Panc1 (cell line): ENCODE measurements around the gene RPL10A. TPM values are rescaled to one million over a fixed set of nuclear protein-coding genes. Genes with fewer than 3 reads are reported as not detected.
A peak's percentile ranks its signal among the peaks of the same experiment; 100 is the strongest.

Experiments
- ATAC-seq: fragments of 200-7000 bp; cut with Tn5 transposase; 2 replicates; pipeline ENCODE4 v1.9.1; 2020; ENCODE audit warnings: mild to moderate bottlenecking, moderate library complexity
- BruUV-seq: library from RNA; stranded (reverse); fragments of 400-500 nt; replicated peaks from 2 replicates; lab custom pipeline; 2021; lab: Mats Ljungman, UMichigan
- CTCF ChIA-PET: fragments of 300-600 bp; sonication (Branson Sonifier 250); formaldehyde crosslinking; loops from one replicate; lab custom pipeline; 2022; ENCODE audit warnings: antibody characterized with exemption; lab: Charles Lee
- POLR2A ChIA-PET: fragments of 300-600 bp; sonication (Branson Sonifier 250); formaldehyde crosslinking; loops from one replicate; lab custom pipeline; 2022; ENCODE audit warnings: antibody characterized with exemption; lab: Charles Lee
- DNase-seq: peaks from one replicate; pipeline ENCODE4 v3.0.0-alpha.2; 2010; ENCODE audit warnings: low read depth, low spot score
- H3K27ac ChIP-seq: 2 replicates; pipeline ENCODE4 v1.5.1; 2011; ENCODE audit warnings: mild to moderate bottlenecking, low read length, inconsistent platforms
- H3K27me3 ChIP-seq: fragments of 200-500 bp; sonication (Bioruptor generic); 2 replicates; pipeline ENCODE4 v1.6.0; 2014; ENCODE audit warnings: low read length, inconsistent platforms; ENCODE audit not compliant: control insufficient read depth, insufficient read depth
- H3K36me3 ChIP-seq: fragments of 200-500 bp; sonication (Bioruptor generic); 2 replicates; pipeline ENCODE4 v1.5.1; 2014; ENCODE audit warnings: inconsistent platforms, mild to moderate bottlenecking, low read length, moderate library complexity; ENCODE audit not compliant: control insufficient read depth, insufficient read depth
- H3K4me1 ChIP-seq: 2 replicates; pipeline ENCODE4 v1.5.1; 2011; ENCODE audit warnings: inconsistent platforms, mild to moderate bottlenecking, low read length, moderate library complexity; ENCODE audit not compliant: control insufficient read depth, insufficient read depth
- H3K4me3 ChIP-seq, 2 experiments: 2 replicates each; pipeline ENCODE4 v1.5.1; 2011 to 2012; ENCODE audit warnings: low read depth in 2 of 2, low read length in 2 of 2, mild to moderate bottlenecking in 2 of 2, inconsistent platforms in 1 of 2, moderate library complexity in 1 of 2
- H3K9me3 ChIP-seq: fragments of 200-500 bp; sonication (Bioruptor generic); 2 replicates; pipeline ENCODE4 v1.5.1; 2014; ENCODE audit warnings: low read depth, mild to moderate bottlenecking, inconsistent platforms, low read length, moderate library complexity; ENCODE audit not compliant: control insufficient read depth, insufficient read depth
- CTCF ChIP-seq: fragments of 450-650 bp; IDR thresholded peaks from 2 replicates; pipeline ENCODE4 v1.5.1; 2017; ENCODE audit warnings: mild to moderate bottlenecking
- POLR2AphosphoS5 ChIP-seq: IDR thresholded peaks from 2 replicates; pipeline ENCODE4 v1.6.1; 2012; ENCODE audit warnings: mild to moderate bottlenecking, low read depth, low read length, moderate library complexity
- REST ChIP-seq, 2 experiments: IDR thresholded peaks; 2 replicates each; pipeline ENCODE4 v1.6.1; 2011 to 2012; ENCODE audit warnings: low read depth in 2 of 2, control low read depth in 1 of 2, low read length in 1 of 2, mild to moderate bottlenecking in 1 of 2, moderate library complexity in 1 of 2; ENCODE audit not compliant: insufficient read depth in 1 of 2
- SIN3A ChIP-seq: IDR thresholded peaks from 2 replicates; pipeline ENCODE4 v1.6.1; 2012; ENCODE audit warnings: low read depth, mild to moderate bottlenecking, low read length, moderate library complexity, borderline replicate concordance; ENCODE audit not compliant: insufficient read depth
- TCF7L2 ChIP-seq: IDR thresholded peaks from 2 replicates; pipeline ENCODE4 v1.6.1; 2011; ENCODE audit warnings: mild to moderate bottlenecking, low read depth, low read length, inconsistent platforms
- in situ Hi-C: cut with HindIII; loops from 2 replicates; pipeline ENCODE4 v1.10.0; 2016; ENCODE audit warnings: low sequenced_read_pairs, low pct_unique_long_range_greater_than_20kb
- intact Hi-C: fragments of 100-400 bp; cut with micrococcal nuclease; formaldehyde crosslinking; loops from one replicate; pipeline ENCODE4 v1.10.0; 2022; ENCODE audit not compliant: unreplicated experiment
- total RNA-seq: library from RNA; stranded (reverse); gene quantifications from one replicate; pipeline ENCODE4 v1.2.1, GENCODE V29; 2021; ENCODE audit not compliant: unreplicated experiment

Gene RPL10A
- total RNA-seq, 1 experiment from 2014 or later, result 732 TPM

- peak overlapping the region; percentile 44; the same call in 1 of the 2 replicates for H3K27ac ChIP-seq
- CTCF ChIA-PET, result no interaction called here
- peaks cover 30% of the 10 kb centered on the region for H3K36me3 ChIP-seq
- TF ChIP-seq TCF7L2 (no peak), CTCF (no peak), POLR2AphosphoS5 (peak; percentile 19; the same call in 1 of the 2 replicates)
- in situ Hi-C loops (no loop called here), intact Hi-C loops (no loop called here)
- H3K27me3 ChIP-seq, result no peaks in the 10 kb centered on the region
- peaks cover 42% of the 10 kb centered on the region for H3K4me1 ChIP-seq
- POLR2A ChIA-PET, result interaction anchor here (0.7 kb wide), 1 partner anchor 25 kb away, joined by 3 read pairs; no protein-coding TSS in a partner anchor
- H3K4me3 ChIP-seq, result peak overlapping the region; percentile 95
- DNase-seq, result no peak
- H3K9me3 ChIP-seq, result no peaks in the 10 kb centered on the region
- BruUV-seq, result no TSS peak
- ATAC-seq, result no peak
These were observed 2.5 kb downstream of the RPL10A start for GRCh38 chr6:35470663-35471120.

- Histone ChIP-seq H3K9me3 (no peaks in the 10 kb centered on the region), H3K27ac (peak overlapping the region; percentile 5; the same call in 1 of the 2 replicates), H3K4me1 (peaks cover 42% of the 10 kb centered on the region), H3K4me3 (no peak overlapping the region), H3K36me3 (peaks cover 30% of the 10 kb centered on the region), H3K27me3 (no peaks in the 10 kb centered on the region)
- ChIA-PET CTCF (interaction anchor here (0.5 to 0.6 kb wide), 3 partner anchors 51 to 167 kb away, joined by 4 to 6 read pairs (median 5); no protein-coding TSS in a partner anchor), POLR2A (interaction anchor here (0.6 kb wide), 3 partner anchors 10 to 930 kb away, joined by 3 to 4 read pairs (median 3); no protein-coding TSS in a partner anchor)
- in situ Hi-C loops (no loop called here), intact Hi-C loops (no loop called here)
- TF ChIP-seq TCF7L2 (no peak), POLR2AphosphoS5 (no peak), REST (IDR thresholded peaks at IDR 0.05; ENCODE audit: insufficient read depth in 1 of 2, low read depth in 2 of 2, low read length in 1 of 2) (no peak), SIN3A (no peak), CTCF (no peak)
- no peak for DNase-seq
- no TSS peak for BruUV-seq
- no peak for ATAC-seq
These were observed 3.7 kb downstream of the RPL10A start for GRCh38 chr6:35471836-35472345.
